ACC112 (cell line): ENCODE results near the gene ABITRAM.
"Not testable (repeated sequence)": the region's sequence is repeated elsewhere in the genome, so short reads cannot be mapped to it uniquely, and the experiment has no call there.

Experiments used
- H2AFZ ChIP-seq: fragments of 200-600 bp; sonication (generic); one replicate; pipeline ENCODE4 v1.6.0; 2017; ENCODE audit warnings: antibody characterized with exemption, low read length; ENCODE audit not compliant: unreplicated experiment
- H3K27ac ChIP-seq: fragments of 200-600 bp; sonication (generic); 2 replicates; pipeline ENCODE4 v1.5.1; 2014; ENCODE audit warnings: low read depth, mild to moderate bottlenecking, antibody characterized with exemption, low read length, moderate library complexity
- H3K27me3 ChIP-seq: fragments of 200-600 bp; sonication (generic); 2 replicates; pipeline ENCODE4 v1.6.1; 2014; ENCODE audit warnings: mild to moderate bottlenecking, antibody characterized with exemption, low read length, moderate library complexity, mixed read lengths; ENCODE audit not compliant: insufficient read depth
- H3K36me3 ChIP-seq: fragments of 200-600 bp; sonication (generic); 2 replicates; pipeline ENCODE4 v1.6.1; 2016; ENCODE audit warnings: mild to moderate bottlenecking, antibody characterized with exemption, low read length, moderate library complexity, mixed read lengths; ENCODE audit not compliant: insufficient read depth
- H3K4me1 ChIP-seq: fragments of 200-600 bp; sonication (generic); one replicate; pipeline ENCODE4 v1.6.1; 2016; ENCODE audit warnings: low read length, mixed read lengths; ENCODE audit not compliant: insufficient read depth, unreplicated experiment, control insufficient read depth
- H3K4me3 ChIP-seq: fragments of 200-600 bp; sonication (generic); 2 replicates; pipeline ENCODE4 v1.5.1; 2014; ENCODE audit warnings: mild to moderate bottlenecking, low read depth, low read length
- H3K79me2 ChIP-seq: fragments of 200-600 bp; sonication (generic); one replicate; pipeline ENCODE4 v1.6.0; 2016; ENCODE audit warnings: low read length; ENCODE audit not compliant: control insufficient read depth, unreplicated experiment, insufficient read depth

The ABITRAM gene

DNA sequence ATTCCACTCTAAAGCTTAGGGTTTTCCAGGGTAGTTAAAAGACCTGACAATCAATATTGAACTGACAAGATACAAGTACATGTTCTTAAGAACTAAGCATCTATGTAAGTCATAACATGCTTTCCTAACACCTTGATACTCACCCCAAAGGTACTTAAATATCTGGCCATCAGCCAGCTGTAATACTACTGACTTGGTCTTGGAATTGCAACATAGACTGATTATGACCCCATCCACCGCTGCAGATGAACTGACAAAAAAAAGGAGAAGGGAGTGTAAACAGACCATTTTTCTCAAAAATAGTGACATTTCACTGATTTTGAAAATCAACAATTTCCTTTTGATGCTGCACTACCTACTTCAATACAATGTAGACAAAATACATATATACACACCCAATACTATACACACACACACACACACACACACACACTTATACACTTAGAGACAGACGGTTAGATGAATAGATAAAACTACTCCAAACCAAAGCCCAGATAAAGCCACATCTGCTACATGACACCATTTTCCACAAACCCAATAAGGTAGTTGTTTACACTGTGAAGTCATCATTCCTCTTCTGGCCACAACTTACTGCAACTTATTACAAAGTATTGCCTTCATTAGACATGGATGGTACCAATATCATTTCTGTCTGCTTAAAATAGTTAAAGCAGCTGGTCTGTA is 30.6 kb upstream of the ABITRAM start:
- H3K27ac ChIP-seq, result no peak overlapping the region
- H3K36me3 ChIP-seq, result peaks cover 28% of the 10 kb centered on the region
- H3K27me3 ChIP-seq, result no peaks in the 10 kb centered on the region
- no peaks in the 10 kb centered on the region for H3K4me1 ChIP-seq
- no peak overlapping the region for H2AFZ ChIP-seq
- H3K4me3 ChIP-seq, result no peak overlapping the region
- H3K79me2 ChIP-seq, result no peaks in the 10 kb centered on the region

DNA sequence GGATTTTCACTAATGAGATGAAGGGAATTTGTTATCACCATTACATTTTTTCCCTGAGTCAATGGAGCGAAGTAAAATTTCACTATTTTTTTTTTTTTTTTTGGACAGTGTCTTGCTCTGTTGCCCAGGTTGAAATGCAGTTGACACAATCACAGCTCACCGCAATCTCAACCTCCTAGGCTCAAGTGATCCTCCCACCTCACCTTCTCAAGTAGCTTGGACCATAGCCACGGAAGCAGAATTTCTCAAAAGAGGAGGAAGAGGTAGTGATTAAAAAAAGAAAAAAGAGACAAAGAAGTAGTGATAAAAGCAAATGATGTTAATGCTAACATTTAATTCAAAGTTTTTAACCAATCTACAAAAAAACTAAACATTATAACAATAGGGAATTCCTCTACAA is 30.0 kb upstream of the ABITRAM start:
- H3K79me2 ChIP-seq, result no peaks in the 10 kb centered on the region
- H3K4me3 ChIP-seq, result no peak overlapping the region
- H3K4me1 ChIP-seq, result no peaks in the 10 kb centered on the region
- H2AFZ ChIP-seq, result no peak overlapping the region
- peaks cover 24% of the 10 kb centered on the region for H3K36me3 ChIP-seq
- H3K27ac ChIP-seq, result no peak overlapping the region
- no peaks in the 10 kb centered on the region for H3K27me3 ChIP-seq

DNA sequence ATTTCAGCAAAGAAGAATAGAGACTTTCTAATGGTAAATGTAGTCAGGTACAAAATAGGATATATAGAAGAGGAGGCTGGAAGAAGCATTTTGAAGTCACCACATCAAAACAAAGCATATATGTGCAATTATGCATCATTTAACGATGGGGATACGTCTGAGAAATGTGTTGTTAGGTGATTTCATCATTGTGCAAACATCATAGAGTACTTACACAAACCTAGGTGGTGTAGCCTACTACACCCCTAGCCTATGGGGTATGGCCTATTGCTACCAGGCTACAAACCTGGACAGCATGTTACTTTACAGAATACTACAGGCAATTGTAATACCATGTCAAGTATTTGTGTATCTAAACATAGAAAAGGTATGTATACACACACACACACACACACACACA is 28.7 kb upstream of the ABITRAM start:
- Histone ChIP-seq H3K79me2 (no peaks in the 10 kb centered on the region), H3K36me3 (peaks cover 30% of the 10 kb centered on the region), H2AFZ (no peak overlapping the region), H3K27ac (no peak overlapping the region), H3K27me3 (no peaks in the 10 kb centered on the region), H3K4me3 (no peak overlapping the region), H3K4me1 (no peaks in the 10 kb centered on the region)

GRCh38 chr9:108910402-108910801 is 23.8 kb upstream of the ABITRAM start:
- Histone ChIP-seq H2AFZ (no peak overlapping the region), H3K4me1 (no peaks in the 10 kb centered on the region), H3K27me3 (no peaks in the 10 kb centered on the region), H3K27ac (no peak overlapping the region), H3K79me2 (no peaks in the 10 kb centered on the region), H3K36me3 (peaks cover 33% of the 10 kb centered on the region), H3K4me3 (no peak overlapping the region)

DNA sequence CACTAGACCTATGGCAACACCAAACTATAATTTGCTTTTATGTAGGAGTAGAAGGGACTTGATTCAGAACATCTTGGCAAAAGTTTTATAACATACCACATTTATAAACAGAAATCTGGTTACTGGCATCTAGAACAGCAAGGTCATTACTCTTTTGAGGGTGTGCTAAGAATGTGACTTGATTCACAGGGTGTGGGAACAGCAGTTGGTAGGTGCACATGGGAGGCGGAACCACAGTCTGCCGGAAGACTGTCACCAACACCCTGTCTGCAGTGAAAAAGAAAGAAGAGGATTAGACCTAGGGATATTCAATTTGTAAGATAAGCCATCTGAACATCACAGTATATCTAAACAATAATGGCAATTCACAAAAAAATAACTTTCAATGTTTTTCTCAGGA is 23.3 kb upstream of the ABITRAM start:
- Histone ChIP-seq H3K36me3 (peaks cover 35% of the 10 kb centered on the region), H3K27ac (no peak overlapping the region), H3K79me2 (no peaks in the 10 kb centered on the region)

DNA sequence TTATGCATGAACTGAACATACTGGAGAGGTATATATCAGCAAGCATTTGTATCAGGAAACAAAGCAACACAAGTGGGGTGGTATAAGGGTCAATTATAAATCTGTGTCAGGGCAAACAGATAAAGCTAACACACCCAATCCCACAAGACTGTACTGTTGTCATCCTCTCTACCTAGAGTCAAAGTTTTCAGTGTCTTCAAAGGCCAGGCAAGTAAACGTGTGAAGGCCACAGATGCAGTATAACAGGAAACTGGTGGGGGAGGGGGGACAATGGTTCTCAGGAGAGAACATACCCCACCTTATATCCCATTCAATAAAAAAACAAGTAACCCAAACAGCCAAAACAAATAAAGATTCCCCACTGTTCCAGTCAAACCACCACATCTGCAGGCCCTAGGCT is 22.4 kb upstream of the ABITRAM start:
- peaks cover 36% of the 10 kb centered on the region for H3K36me3 ChIP-seq
- no peak overlapping the region for H2AFZ ChIP-seq
- no peak overlapping the region for H3K27ac ChIP-seq
- H3K4me1 ChIP-seq, result no peaks in the 10 kb centered on the region
- no peak overlapping the region for H3K4me3 ChIP-seq
- no peaks in the 10 kb centered on the region for H3K27me3 ChIP-seq
- H3K79me2 ChIP-seq, result no peaks in the 10 kb centered on the region

More for the DNA sequence above, 23.3 kb upstream of the ABITRAM start:
- Histone ChIP-seq H2AFZ (no peak overlapping the region), H3K27me3 (no peaks in the 10 kb centered on the region), H3K4me1 (no peaks in the 10 kb centered on the region), H3K4me3 (no peak overlapping the region)

GRCh38 chr9:108913391-108913790 is 20.8 kb upstream of the ABITRAM start:
- peaks cover 22% of the 10 kb centered on the region for H3K36me3 ChIP-seq
- H3K27ac ChIP-seq, result no peak overlapping the region
- H2AFZ ChIP-seq, result no peak overlapping the region
- H3K4me3 ChIP-seq, result no peak overlapping the region
- no peaks in the 10 kb centered on the region for H3K27me3 ChIP-seq
- H3K79me2 ChIP-seq, result no peaks in the 10 kb centered on the region
- no peaks in the 10 kb centered on the region for H3K4me1 ChIP-seq

DNA sequence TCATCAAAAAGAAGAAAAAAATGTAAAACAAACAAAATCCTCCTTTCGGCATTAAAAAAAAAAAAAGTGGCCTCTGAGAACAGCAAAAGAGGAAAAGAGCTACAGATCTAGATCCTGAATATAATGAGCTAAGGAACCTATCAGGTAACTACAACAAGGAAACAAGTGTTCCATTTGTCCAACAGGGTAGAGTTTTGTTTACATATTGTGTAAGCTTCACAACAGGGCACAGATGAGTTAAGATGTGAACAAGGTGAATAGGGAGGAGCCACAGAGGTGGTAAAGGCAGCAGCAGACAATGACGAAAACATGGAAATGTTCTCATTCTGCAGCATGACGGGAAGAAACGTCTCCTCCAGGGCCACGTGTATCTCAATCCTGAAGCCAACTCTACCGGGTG is 14.7 kb upstream of the ABITRAM start:
- no peaks in the 10 kb centered on the region for H3K79me2 ChIP-seq
- H3K27ac ChIP-seq, result no peak overlapping the region
- no peak overlapping the region for H3K4me3 ChIP-seq
- H3K27me3 ChIP-seq, result no peaks in the 10 kb centered on the region
- peaks cover 20% of the 10 kb centered on the region for H3K36me3 ChIP-seq
- no peak overlapping the region for H2AFZ ChIP-seq
- H3K4me1 ChIP-seq, result no peaks in the 10 kb centered on the region

DNA sequence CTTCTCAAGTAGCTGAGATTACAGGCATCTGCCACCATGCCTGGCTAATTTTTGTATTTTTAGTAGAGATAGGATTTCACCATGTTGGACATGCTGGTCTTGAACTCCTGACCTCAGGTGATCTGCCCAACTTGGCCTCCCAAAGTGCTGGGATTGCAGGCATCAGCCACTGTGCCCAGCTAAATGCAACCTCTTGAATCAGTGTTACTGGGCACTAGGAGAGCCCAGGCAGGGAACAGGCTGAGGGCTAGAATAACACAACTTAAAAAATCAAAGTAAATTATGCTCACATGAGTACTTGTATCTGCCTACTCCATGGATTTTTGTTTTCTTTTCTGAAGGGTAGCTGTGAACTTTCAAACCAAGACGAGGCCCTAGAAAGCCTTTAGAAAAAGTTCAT is 13.8 kb upstream of the ABITRAM start:
- not testable (repeated sequence) for H3K4me3 ChIP-seq, H3K27me3 ChIP-seq, H3K79me2 ChIP-seq, H3K4me1 ChIP-seq, H2AFZ ChIP-seq, H3K27ac ChIP-seq
- H3K36me3 ChIP-seq, result peaks cover 20% of the 10 kb centered on the region

DNA sequence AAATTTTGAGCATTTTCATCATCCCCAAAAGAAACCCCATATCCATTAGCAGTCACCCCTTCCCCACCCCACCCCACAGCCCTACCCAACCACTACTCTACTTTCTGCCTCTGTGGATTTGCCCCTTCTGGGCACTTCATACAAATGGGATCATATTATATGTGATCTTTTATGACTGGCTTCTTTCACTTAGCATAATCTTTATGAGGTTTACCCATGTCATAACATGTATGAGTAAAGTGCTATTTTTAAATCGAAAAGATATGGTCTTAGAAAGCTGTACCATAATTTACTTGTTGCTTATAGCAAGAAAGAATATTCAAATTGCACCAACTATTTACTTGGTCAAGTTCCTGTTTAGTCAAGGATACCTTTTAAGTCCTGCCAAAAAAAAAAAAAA is 13.0 kb upstream of the ABITRAM start:
- H3K36me3 ChIP-seq, result peaks cover 20% of the 10 kb centered on the region
- H2AFZ ChIP-seq, result no peak overlapping the region
- H3K27me3 ChIP-seq, result no peaks in the 10 kb centered on the region
- no peaks in the 10 kb centered on the region for H3K4me1 ChIP-seq
- H3K79me2 ChIP-seq, result no peaks in the 10 kb centered on the region
- H3K4me3 ChIP-seq, result no peak overlapping the region
- no peak overlapping the region for H3K27ac ChIP-seq

DNA sequence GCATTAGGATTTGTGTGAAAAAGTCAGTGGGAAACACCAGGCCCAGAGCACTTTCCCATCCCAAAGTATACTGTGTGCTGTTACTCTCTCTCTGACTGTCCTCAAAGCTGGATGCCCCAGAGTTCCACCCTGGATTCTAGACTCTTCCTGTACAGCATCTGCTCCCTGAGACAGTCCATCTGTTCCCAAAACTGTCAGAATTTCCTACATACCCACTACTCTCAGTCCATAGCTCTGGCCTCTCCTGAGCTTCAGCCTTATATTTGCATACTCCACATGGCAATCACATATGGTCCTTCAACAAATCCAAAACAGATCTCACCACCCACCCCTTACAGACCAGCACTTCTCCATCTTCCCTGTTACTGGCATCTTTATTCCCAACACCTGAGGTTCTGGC is 9.7 kb upstream of the ABITRAM start:
- Histone ChIP-seq H3K4me3 (no peak overlapping the region), H3K79me2 (no peaks in the 10 kb centered on the region), H2AFZ (no peak overlapping the region), H3K36me3 (peaks cover 30% of the 10 kb centered on the region), H3K27me3 (no peaks in the 10 kb centered on the region), H3K4me1 (no peaks in the 10 kb centered on the region), H3K27ac (no peak overlapping the region)
